CD4-positive, alpha-beta T cell treated with Interferon gamma for 1 hour (primary cell): Measurements from ENCODE around the gene ZNRF4.

ENCODE experiments used
- DNase-seq: peaks from one replicate; pipeline ENCODE4 v3.0.0-alpha.2; 2020

ZNRF4 gene

DNA sequence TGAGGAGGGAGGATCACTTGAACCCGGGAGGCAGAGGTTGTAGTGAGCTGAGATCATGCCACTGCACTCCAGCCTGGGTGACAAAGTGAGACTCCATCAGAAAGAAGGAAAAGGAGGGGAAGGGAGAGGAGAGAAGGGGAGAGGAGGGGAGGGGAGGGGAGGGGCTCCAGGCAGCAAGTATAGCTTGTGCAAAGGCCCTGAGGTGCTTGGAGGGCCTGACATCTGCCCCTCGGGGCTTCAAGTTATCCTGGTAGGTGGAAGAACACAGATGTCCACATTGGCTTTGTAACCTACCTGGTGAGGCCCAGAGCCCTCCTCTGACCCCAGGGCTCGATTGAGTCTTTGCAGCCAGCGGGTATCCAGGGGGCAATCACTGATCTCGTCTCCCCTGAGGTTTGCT lies 11.5 kb upstream of the ZNRF4 start:
- no peak for DNase-seq

- no peak for DNase-seq
These were observed 10.8 kb upstream of the ZNRF4 start for GRCh38 chr19:5444431-5444830.

DNA sequence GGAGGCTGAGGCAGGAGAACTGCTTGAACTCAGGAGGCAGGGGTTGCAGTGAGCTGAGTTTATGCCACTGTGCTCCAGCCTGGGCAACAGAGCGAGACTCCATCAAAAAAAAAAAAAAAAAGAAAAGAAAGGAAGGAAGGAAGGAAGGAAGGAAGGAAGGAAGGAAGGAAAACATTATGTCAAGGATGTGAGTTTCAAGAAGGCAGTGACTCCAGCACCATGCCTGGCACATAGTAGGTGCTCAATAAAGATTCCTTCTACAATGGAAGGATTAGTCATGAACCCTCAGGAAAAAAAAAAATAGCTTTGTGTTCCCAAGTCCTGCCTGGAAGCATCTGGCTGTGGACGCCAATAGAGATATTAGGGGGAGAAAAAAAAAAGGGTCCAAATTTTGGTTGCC lies 10.1 kb upstream of the ZNRF4 start:
- no peak for DNase-seq

GRCh38 chr19:5445561-5446055 lies 9.6 kb upstream of the ZNRF4 start:
- DNase-seq = no peak

GRCh38 chr19:5447700-5448311 lies 7.4 kb upstream of the ZNRF4 start:
- no peak for DNase-seq

DNA sequence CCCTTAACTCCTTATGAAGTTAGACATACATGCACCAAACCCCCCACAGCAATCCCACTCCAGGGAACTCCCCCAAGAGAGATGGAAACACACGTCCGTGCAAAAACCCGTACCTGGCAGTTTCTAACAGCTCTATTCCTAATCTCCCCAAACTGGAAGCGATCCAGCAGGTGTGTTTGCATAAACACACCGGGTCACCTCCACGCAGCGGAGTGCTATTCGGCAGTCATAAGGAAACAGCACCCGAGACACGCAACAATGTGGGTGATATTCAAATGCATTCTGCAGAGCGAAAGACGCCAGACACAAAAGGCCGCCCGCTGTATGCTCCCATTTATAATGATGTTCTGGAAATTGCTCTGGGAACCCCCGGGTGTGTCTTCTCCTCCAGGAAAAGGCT lies 6.8 kb upstream of the ZNRF4 start:
- no peak for DNase-seq

DNA sequence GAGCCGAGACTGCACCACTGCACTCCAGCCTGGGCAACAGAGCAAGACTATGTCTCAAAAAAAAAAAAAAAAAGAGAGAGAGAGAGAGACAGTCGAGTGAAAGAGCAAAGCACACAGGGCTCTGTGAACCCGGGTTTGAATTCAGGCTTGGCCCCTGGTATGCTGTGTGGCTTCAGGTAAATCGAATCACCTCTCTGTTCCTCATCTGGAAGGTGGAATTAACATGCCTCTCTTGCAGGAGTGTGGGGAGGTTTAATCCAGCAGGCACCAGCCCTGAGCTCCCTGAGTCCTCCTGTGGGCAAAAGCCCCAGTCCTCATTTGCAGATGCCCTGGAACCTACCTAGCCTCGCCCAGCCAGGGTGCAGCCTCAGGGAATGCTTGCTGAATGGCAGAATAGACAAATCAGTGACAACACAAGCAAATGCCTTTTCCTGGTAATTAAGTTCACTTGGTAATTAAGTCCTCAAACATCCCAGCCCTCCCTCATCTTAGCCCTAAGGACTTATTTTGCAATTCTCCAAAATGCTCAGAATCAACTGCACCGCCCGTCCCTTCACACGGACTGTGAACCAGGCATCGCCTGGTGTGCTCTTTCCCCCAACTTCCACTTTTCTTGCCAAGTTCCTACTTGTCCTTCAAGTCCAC lies 4.6 kb upstream of the ZNRF4 start:
- no peak for DNase-seq

DNA sequence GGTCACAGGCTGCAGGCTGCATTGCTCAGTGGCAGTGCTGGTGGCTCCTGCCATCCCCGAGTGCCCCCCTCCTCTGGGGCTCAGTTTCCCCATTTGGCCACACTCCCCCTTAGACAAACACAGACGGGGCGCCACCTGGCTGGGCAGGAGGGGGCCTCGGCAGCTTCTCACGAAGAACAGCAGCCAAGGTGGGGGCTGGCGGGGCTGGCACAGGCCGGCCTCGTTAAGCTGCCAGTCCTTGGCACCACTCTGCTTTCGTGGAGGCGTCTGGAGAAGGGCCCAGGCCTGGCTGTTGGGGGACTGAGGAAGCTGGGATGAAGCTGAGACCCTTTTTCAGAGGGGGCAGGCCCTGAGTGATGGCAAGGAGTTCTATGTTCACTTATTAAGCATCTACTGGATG lies 3.7 kb upstream of the ZNRF4 start:
- DNase-seq = no peak

- no peak for DNase-seq
These were observed 2.3 kb upstream of the ZNRF4 start for GRCh38 chr19:5452594-5453565.

DNA sequence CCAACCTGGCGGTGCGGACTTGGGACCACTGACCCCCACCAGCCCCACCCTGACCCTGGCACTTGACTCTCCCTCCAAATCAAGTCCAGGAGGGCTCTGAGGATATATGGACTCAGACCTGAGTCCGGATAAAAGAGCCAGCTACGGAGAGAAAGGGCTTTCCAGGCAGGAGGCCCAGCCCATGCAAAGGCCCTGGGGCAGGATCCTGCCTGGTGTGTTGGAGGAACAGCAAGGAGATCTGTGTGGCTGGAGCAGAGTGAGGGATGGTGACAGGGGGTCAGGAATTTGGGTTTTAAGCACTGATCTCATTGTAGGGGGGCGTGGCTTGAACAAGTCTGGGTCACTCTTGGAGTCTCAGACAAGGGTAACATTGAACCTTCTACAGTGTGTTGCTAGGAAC lies 474 bp upstream of the ZNRF4 start:
- no peak for DNase-seq

GRCh38 chr19:5456130-5456840 lies 1.1 kb downstream of the ZNRF4 start:
- DNase-seq = no peak

DNA sequence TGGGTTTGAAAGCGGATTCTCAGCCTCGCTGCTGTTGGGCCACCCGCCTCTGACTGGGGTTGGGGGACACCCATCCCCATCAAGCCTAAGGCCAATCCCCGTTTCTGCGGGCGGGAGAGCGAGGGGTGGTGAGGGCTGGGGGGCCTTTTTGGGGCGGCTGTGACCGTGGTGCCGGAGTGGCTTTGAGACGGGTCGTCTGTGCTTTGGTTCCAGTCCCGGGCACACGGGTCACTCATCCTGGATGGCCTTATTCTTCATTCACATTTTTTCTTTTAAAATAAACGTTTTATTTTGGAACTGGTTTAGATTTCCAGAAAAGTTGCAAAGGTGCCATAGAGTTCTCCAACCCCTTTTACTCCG lies 1.6 kb downstream of the ZNRF4 start:
- DNase-seq = no peak

DNA sequence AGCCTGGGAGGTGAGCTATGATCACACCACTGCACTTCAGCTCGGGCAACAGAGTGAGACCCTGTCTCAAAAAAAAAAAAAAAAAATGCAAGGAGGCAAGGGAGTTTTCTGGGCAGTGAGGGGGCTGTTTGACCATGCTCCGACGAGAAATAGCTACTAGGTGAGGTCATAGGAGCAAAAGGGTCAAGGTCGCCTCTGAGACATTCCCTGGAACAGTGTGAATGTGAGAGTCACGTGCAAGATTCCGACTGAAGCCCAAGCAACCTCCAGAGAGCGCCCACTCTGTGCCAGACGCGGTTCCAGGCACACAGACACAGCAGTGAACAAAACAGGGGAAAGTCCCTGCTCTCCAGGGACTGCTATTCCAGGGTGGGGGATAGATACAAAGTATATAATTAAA lies 2.5 kb downstream of the ZNRF4 start:
- DNase-seq = no peak

DNA sequence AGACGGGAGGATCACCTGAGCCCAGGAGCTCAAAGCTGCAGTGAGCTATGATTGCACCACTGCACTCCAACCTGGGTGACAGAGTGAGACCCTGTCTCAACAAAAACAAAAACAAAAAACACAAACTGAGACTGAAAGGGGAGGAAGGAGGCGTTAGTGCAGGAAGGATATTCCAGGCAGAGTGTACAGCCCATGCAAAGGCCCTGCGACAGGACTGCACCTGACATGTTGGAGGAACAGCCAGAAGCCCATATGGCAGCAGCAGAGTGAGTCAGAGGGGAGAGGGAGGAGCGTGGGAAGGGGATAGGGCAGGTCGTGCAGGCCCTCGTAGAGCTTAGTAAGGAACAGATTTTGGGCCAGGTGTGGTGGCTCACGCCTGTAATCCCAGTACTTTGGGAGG lies 3.2 kb downstream of the ZNRF4 start:
- DNase-seq = no peak

GRCh38 chr19:5459360-5459759 lies 4.1 kb downstream of the ZNRF4 start:
- DNase-seq = no peak

DNA sequence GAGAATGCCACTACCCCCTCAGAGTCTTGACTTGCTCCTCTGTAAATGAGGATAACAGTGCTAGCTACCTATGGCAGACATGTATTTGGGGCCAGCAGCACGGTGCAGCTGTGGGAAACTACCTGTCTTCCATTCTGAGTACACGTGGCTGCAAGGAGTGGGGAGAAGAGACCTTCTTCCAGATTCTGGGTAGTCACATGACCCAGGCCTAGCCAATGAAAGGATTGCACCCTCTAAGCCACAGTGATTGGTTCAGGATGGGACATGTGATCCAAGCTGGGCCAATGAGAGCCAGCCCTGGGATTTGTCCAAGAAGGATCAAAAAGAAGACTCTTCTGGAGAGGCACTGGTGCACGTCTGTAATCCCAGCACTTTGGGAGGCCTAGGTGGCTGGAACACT lies 5.5 kb downstream of the ZNRF4 start:
- no peak for DNase-seq

DNA sequence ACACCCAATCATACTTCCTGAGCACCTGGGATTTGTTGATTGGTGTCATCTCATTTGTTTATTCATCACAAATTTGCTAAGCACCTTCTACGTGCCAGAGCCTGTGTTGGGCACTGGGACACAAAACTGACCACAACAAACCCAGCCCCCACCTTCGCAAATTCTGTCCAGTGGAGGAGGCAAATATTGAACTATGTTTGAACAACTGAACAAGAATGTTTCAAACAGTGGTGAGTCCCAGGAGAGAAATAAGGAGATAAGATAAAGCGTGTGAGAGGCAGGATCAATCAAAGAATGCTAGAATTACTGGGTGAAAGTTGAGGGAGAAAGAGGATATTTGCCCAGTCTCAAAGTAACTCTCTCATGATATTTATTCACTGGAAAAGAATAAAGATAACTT lies 8.7 kb downstream of the ZNRF4 start:
- DNase-seq = no peak

GRCh38 chr19:5466072-5466471 lies 10.9 kb downstream of the ZNRF4 start:
- DNase-seq = no peak

GRCh38 chr19:5466814-5467291 lies 11.6 kb downstream of the ZNRF4 start:
- DNase-seq = no peak

- DNase-seq = no peak
These were observed 15.1 kb downstream of the ZNRF4 start for GRCh38 chr19:5470264-5470671.

GRCh38 chr19:5472286-5472685 lies 17.1 kb downstream of the ZNRF4 start:
- DNase-seq = no peak

DNA sequence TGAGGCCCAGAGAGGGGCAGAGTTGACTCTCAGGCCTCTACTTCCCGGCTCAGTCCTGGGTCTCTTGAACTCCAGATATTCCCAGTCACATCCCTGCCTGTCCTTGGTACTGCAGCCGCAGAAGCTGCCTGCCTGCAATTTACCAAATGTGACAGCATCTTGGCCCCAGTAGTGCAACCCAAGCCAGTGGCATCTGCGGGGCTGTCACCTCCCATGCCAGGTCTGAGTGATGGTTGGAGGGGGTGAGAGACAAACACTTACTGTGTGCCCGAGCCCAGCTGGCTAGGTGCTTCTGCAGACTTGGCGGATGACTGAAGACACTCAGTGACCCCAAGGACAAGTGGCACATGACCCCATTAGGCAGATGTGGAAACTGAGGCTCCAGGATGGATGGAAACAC lies 18.4 kb downstream of the ZNRF4 start:
- no peak for DNase-seq
